MM.1S (cell line): Measurements from ENCODE around the gene PRM3.

Source experiments
- DNase-seq: peaks from one replicate; pipeline ENCODE4 v3.0.0-alpha.2; 2015
- H2AFZ ChIP-seq: fragments of 300-600 bp; sonication (generic); 2 replicates; pipeline ENCODE4 v1.6.0; 2016; ENCODE audit warnings: antibody characterized with exemption, low read length
- H3F3A ChIP-seq: fragments of 300-600 bp; sonication (generic); 2 replicates; pipeline ENCODE4 v1.6.1; 2016; ENCODE audit warnings: mild to moderate bottlenecking, antibody characterized with exemption, low read length, moderate library complexity, mixed read lengths; ENCODE audit not compliant: insufficient read depth
- H3K27ac ChIP-seq: fragments of 300-600 bp; sonication (generic); 2 replicates; pipeline ENCODE4 v1.5.1; 2016; ENCODE audit warnings: mild to moderate bottlenecking, low read length
- H3K27me3 ChIP-seq: fragments of 300-600 bp; sonication (generic); replicated peaks from 2 replicates; pipeline ENCODE4 v1.6.0; 2016; ENCODE audit warnings: low read length; ENCODE audit not compliant: insufficient read depth
- H3K36me3 ChIP-seq: fragments of 300-600 bp; sonication (generic); replicated peaks from 2 replicates; pipeline ENCODE4 v1.6.1; 2016; ENCODE audit warnings: mild to moderate bottlenecking, low read length, mixed read lengths; ENCODE audit not compliant: insufficient read depth
- H3K4me1 ChIP-seq: fragments of 300-600 bp; sonication (generic); 2 replicates; pipeline ENCODE4 v1.6.1; 2016; ENCODE audit warnings: low read length, mixed read lengths
- H3K4me2 ChIP-seq: fragments of 300-600 bp; sonication (generic); 2 replicates; pipeline ENCODE4 v1.6.0; 2016; ENCODE audit warnings: low read depth, low read length
- H3K4me3 ChIP-seq: fragments of 300-600 bp; sonication (generic); 2 replicates; pipeline ENCODE4 v1.5.1; 2016; ENCODE audit warnings: low read length, mixed read lengths
- H3K79me2 ChIP-seq: fragments of 300-600 bp; sonication (generic); 2 replicates; pipeline ENCODE4 v1.6.1; 2016; ENCODE audit warnings: mixed run types, low read length, mixed read lengths
- H3K9ac ChIP-seq: fragments of 300-600 bp; sonication (generic); 2 replicates; pipeline ENCODE4 v1.6.1; 2016; ENCODE audit warnings: low read length, mixed read lengths
- H3K9me2 ChIP-seq: fragments of 300-600 bp; sonication (generic); replicated peaks from 2 replicates; pipeline ENCODE4 v1.6.1; 2016; ENCODE audit warnings: mild to moderate bottlenecking, low read length, mixed read lengths; ENCODE audit not compliant: insufficient read depth
- H3K9me3 ChIP-seq: fragments of 300-600 bp; sonication (generic); replicated peaks from 2 replicates; pipeline ENCODE4 v1.6.1; 2016; ENCODE audit warnings: mild to moderate bottlenecking, low read length, mixed read lengths; ENCODE audit not compliant: insufficient read depth
- H4K20me1 ChIP-seq: fragments of 300-600 bp; sonication (generic); 2 replicates; pipeline ENCODE4 v1.6.1; 2016; ENCODE audit warnings: mild to moderate bottlenecking, low read length, moderate library complexity, mixed read lengths; ENCODE audit not compliant: insufficient read depth
- EZH2 ChIP-seq: fragments of 300-600 bp; sonication (generic); optimal IDR thresholded peaks from 2 replicates; pipeline ENCODE3; 2017; ENCODE audit warnings: low read depth, mild to moderate bottlenecking, antibody characterized with exemption, low read length, mixed read lengths
- EZH2phosphoT487 ChIP-seq: fragments of 300-600 bp; sonication (generic); IDR thresholded peaks from 2 replicates; pipeline ENCODE4 v1.6.1; 2018; ENCODE audit warnings: antibody characterized with exemption, low read length
- TF ChIP-seq, protein P1 (sequence below): fragments of 300-600 bp; sonication (generic); IDR thresholded peaks from 2 replicates; pipeline ENCODE4 v1.5.1; 2016; ENCODE audit warnings: antibody characterized with exemption, low read length, mixed read lengths

The PRM3 gene

GRCh38 chr16:11235703-11235991, 37.8 kb downstream of the PRM3 start:
- no peaks in the 10 kb centered on the region for H3K27me3 ChIP-seq
- TF ChIP-seq EZH2, result no peak
- TF ChIP-seq, protein P1, sequence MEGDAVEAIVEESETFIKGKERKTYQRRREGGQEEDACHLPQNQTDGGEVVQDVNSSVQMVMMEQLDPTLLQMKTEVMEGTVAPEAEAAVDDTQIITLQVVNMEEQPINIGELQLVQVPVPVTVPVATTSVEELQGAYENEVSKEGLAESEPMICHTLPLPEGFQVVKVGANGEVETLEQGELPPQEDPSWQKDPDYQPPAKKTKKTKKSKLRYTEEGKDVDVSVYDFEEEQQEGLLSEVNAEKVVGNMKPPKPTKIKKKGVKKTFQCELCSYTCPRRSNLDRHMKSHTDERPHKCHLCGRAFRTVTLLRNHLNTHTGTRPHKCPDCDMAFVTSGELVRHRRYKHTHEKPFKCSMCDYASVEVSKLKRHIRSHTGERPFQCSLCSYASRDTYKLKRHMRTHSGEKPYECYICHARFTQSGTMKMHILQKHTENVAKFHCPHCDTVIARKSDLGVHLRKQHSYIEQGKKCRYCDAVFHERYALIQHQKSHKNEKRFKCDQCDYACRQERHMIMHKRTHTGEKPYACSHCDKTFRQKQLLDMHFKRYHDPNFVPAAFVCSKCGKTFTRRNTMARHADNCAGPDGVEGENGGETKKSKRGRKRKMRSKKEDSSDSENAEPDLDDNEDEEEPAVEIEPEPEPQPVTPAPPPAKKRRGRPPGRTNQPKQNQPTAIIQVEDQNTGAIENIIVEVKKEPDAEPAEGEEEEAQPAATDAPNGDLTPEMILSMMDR, result no peak
- no peak for TF ChIP-seq EZH2phosphoT487
- H3K27ac ChIP-seq, result no peak overlapping the region
- H3K9ac ChIP-seq, result no peak overlapping the region
- no peak overlapping the region for H3K4me3 ChIP-seq
- no peaks in the 10 kb centered on the region for H3K9me2 ChIP-seq
- H3K36me3 ChIP-seq, result no peaks in the 10 kb centered on the region
- no peak overlapping the region for H3K4me2 ChIP-seq
- no peaks in the 10 kb centered on the region; the same call in 1 of the 2 replicates for H3F3A ChIP-seq
- no peak overlapping the region for H2AFZ ChIP-seq
- no peaks in the 10 kb centered on the region for H3K79me2 ChIP-seq
- H4K20me1 ChIP-seq, result no peaks in the 10 kb centered on the region
- no peaks in the 10 kb centered on the region for H3K9me3 ChIP-seq
- peaks cover 8% of the 10 kb centered on the region for H3K4me1 ChIP-seq
- no peak for DNase-seq

DNA sequence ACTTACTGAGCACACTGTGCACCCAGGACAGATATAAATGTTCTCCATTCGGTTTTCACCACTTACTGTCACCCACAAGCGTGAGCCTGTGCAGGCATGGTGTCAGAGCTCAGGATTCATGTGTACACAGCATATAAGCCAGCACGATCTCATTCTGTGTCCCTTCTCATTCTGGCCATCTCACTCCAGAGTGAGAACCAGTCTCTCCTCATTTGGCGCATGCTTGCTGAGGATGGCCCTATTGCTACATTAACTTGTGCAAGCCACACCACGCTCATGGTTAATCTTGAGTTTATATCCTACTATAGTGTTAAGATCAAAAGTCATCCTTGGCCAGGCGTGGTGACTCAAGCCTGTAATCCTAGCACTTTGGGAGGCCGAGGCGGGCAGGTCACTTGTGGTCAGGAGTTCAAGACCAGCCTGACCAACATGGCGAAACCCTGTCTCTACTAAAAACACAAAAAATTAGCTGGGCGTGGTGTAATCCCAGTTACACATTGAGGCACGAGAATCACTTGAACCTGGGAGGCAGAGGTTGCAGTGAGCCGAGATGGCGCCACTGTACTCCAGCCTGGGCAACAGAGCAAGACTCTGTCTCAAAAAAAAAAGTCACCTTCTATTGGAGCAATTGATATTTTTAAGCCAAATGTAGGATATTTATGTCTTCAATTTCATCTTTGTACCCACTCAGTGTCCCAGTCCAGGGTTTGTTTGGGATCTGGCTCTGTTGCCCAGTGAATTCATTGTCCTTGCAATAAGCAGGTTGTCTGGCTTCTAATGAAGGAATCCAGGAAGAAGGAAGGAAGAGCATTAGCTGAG, 38.3 kb downstream of the PRM3 start:
- DNase-seq, result no peak
- Histone ChIP-seq H2AFZ (no peak overlapping the region), H3K4me2 (no peak overlapping the region), H3K4me1 (0 out of 2 replicates have a peak, but pooled peaks cover 4% of the 10 kb centered on the region), H3K36me3 (no peaks in the 10 kb centered on the region), H3K27me3 (no peaks in the 10 kb centered on the region), H3F3A (no peaks in the 10 kb centered on the region), H3K9ac (no peak overlapping the region), H3K27ac (no peak overlapping the region), H3K4me3 (no peak overlapping the region), H3K9me3 (no peaks in the 10 kb centered on the region), H3K79me2 (no peaks in the 10 kb centered on the region), H3K9me2 (no peaks in the 10 kb centered on the region), H4K20me1 (no peaks in the 10 kb centered on the region)
- TF ChIP-seq EZH2phosphoT487 (no peak), EZH2 (no peak)
- TF ChIP-seq, protein P1, result no peak

DNA sequence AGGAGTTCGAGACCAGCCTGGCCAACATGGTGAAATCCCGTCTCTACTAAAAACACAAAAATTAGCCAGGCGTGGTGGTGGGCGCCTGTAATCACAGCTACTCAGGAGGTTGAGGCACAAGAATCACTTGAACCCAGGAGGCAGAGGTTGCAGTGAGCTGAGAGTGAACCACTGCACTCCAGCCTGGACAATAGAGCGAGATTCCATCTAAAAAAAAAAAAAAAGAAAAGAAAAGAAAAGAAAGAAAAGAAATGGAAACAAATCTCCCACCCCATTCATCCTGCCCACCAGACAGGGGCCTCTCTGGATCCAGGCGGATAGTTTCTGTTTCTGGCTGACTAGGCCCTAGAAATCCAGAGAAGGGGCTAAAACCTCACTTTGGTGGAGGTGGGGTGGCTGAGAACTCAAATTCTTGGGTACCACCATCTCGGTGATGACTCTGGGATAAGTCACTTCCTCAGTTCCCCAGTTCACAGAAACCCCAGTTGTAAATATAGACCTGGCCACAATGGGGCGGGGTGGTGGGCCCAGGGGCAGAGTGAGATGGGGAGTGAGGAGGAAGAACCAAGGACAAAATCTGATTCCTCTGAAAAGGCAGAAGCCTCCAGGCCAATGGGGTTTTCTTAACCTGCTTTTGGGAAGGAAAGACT, 39.6 kb downstream of the PRM3 start:
- Histone ChIP-seq H3K9ac (no peak overlapping the region), H3F3A (no peaks in the 10 kb centered on the region), H3K9me3 (no peaks in the 10 kb centered on the region), H3K27ac (no peak overlapping the region), H3K79me2 (no peaks in the 10 kb centered on the region), H3K4me3 (no peak overlapping the region), H3K27me3 (no peaks in the 10 kb centered on the region), H3K36me3 (no peaks in the 10 kb centered on the region), H3K4me1 (0 out of 2 replicates have a peak, but pooled peaks cover 4% of the 10 kb centered on the region), H4K20me1 (no peaks in the 10 kb centered on the region), H2AFZ (no peak overlapping the region), H3K4me2 (no peak overlapping the region), H3K9me2 (no peaks in the 10 kb centered on the region)
- TF ChIP-seq EZH2 (no peak), EZH2phosphoT487 (no peak)
- TF ChIP-seq, protein P1, result no peak
- no peak for DNase-seq
